Vagina (tissue), 2 donors: ENCODE results near the gene ADH7. TPM values are rescaled to one million over a fixed set of nuclear protein-coding genes. Genes with fewer than 3 reads are reported as not detected.

Source experiments
- DNase-seq, 2 donors: peaks; one replicate each; pipeline ENCODE4 v3.0.0-alpha.2; 2017; ENCODE audit errors: extremely low spot score in 2 of 2
- H3K27ac ChIP-seq: fragments of 200-600 bp; sonication (generic); one replicate; pipeline ENCODE4 v1.5.1; 2019
- H3K27me3 ChIP-seq: fragments of 200-600 bp; sonication (generic); one replicate; pipeline ENCODE4 v1.5.1; 2019
- H3K36me3 ChIP-seq, 2 donors: fragments of 200-600 bp; sonication (generic); one replicate each; pipeline ENCODE4 v1.5.1; 2017 to 2019
- H3K4me1 ChIP-seq: fragments of 200-600 bp; sonication (generic); one replicate; pipeline ENCODE4 v1.5.1; 2019
- H3K4me3 ChIP-seq, 2 donors: fragments of 200-600 bp; sonication (generic); 1 replicate in 1 of 2; 2 replicates in 1 of 2; pipeline ENCODE4 v1.5.1; 2016 to 2019
- H3K9me3 ChIP-seq: fragments of 200-600 bp; sonication (generic); one replicate; pipeline ENCODE4 v1.5.1; 2019
- POLR2A ChIP-seq, 2 donors: fragments of 450-650 bp; IDR thresholded peaks; one replicate each; pipeline ENCODE4 v1.6.1; 2017; ENCODE audit warnings: antibody characterized with exemption in 2 of 2, mild to moderate bottlenecking in 2 of 2, moderate library complexity in 2 of 2
- POLR2AphosphoS5 ChIP-seq, 2 donors: sonication (generic); formaldehyde crosslinking; IDR thresholded peaks; one replicate each; pipeline ENCODE4 v1.9.0; 2017; ENCODE audit warnings: antibody characterized with exemption in 2 of 2, mild to moderate bottlenecking in 2 of 2, low read depth in 1 of 2; ENCODE audit not compliant: insufficient read depth in 1 of 2
- intact Hi-C: fragments of 100-400 bp; cut with DNase I; formaldehyde crosslinking; loops from one replicate; pipeline ENCODE4 v1.15.1; 2023
- total RNA-seq: library from RNA; depleted of rRNA; stranded (reverse); fragments of >200 nt; gene quantifications from one replicate; pipeline ENCODE4 v1.2.3, GENCODE V29; 2016
- TF ChIP-seq, protein P1 (sequence below), 3 experiments: fragments of 450-650 bp in 2 of 3; fragments of 200-600 bp in 1 of 3; sonication (generic) in 1 of 3; IDR thresholded peaks; one replicate each; pipeline ENCODE4 v1.5.1; 2017 to 2019; ENCODE audit warnings: antibody characterized with exemption in 3 of 3, mild to moderate bottlenecking in 2 of 3, moderate library complexity in 2 of 3

Gene ADH7
- total RNA-seq, 1 donor from 2014 or later, result 11.8 TPM

DNA sequence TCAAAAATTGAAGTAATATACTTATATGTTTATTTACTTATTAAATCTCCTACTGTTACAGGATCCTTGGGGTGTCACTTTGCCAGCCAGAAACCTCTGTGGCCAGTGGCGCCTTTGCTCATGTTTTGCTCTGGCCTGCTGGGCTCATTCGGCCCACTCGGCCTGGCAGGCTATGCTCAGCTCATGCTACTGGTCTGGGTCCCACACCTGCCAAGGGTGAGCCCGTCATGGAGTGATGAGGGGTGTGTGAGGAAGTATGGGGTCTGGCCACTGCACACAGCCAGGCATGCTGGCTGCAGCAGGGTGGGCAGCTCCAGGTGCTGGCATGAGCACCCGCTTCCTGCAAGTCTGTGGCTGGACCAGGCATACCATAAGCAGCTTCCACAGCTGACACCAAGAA is 25.1 kb downstream of the ADH7 start:
- TF ChIP-seq POLR2AphosphoS5 (IDR thresholded peaks at IDR 0.05; ENCODE audit: insufficient read depth in 1 of 2, low read depth in 1 of 2) (no peak), POLR2A (IDR thresholded peaks at IDR 0.05) (no peak)
- TF ChIP-seq, protein P1, sequence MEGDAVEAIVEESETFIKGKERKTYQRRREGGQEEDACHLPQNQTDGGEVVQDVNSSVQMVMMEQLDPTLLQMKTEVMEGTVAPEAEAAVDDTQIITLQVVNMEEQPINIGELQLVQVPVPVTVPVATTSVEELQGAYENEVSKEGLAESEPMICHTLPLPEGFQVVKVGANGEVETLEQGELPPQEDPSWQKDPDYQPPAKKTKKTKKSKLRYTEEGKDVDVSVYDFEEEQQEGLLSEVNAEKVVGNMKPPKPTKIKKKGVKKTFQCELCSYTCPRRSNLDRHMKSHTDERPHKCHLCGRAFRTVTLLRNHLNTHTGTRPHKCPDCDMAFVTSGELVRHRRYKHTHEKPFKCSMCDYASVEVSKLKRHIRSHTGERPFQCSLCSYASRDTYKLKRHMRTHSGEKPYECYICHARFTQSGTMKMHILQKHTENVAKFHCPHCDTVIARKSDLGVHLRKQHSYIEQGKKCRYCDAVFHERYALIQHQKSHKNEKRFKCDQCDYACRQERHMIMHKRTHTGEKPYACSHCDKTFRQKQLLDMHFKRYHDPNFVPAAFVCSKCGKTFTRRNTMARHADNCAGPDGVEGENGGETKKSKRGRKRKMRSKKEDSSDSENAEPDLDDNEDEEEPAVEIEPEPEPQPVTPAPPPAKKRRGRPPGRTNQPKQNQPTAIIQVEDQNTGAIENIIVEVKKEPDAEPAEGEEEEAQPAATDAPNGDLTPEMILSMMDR (IDR thresholded peaks at IDR 0.05), result no peak
- Histone ChIP-seq H3K27me3 (no peaks in the 10 kb centered on the region), H3K9me3 (no peaks in the 10 kb centered on the region), H3K4me3 (no peak overlapping the region), H3K4me1 (peaks cover 21% of the 10 kb centered on the region), H3K36me3 (no peaks in the 10 kb centered on the region), H3K27ac (no peak overlapping the region)
- intact Hi-C loops, result no loop called here
- DNase-seq, result no peak

DNA sequence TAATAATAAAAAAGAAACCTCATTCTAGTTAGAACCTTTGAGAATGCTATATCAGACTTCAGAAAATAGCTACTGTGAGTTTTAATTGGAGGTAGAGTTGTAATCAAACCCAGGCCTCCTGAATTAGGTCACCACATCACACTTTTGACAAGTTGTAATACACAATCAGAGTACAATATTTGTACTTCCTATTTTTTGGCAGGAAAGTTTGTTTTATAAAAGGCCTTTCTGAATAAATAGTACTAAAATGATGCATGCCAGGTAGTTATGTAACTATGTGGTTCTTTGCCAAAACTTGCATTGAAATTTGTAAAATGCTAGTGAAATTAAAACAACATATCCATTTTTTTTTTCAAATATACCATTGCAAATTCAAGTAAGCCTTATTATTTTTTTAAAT is 26.8 kb downstream of the ADH7 start:
- H3K4me1 ChIP-seq, result peaks cover 13% of the 10 kb centered on the region
- no peak overlapping the region for H3K4me3 ChIP-seq
- intact Hi-C loops, result loop anchor here (5.0 kb wide), 1 partner anchor 206 kb away; no protein-coding TSS in a partner anchor
- DNase-seq, result no peak
- no peak overlapping the region for H3K27ac ChIP-seq
- H3K36me3 ChIP-seq, result no peaks in the 10 kb centered on the region
- H3K27me3 ChIP-seq, result no peaks in the 10 kb centered on the region
- no peaks in the 10 kb centered on the region for H3K9me3 ChIP-seq
- TF ChIP-seq POLR2A (IDR thresholded peaks at IDR 0.05), result no peak
- TF ChIP-seq, protein P1 (IDR thresholded peaks at IDR 0.05), result no peak
- TF ChIP-seq POLR2AphosphoS5 (IDR thresholded peaks at IDR 0.05; ENCODE audit: insufficient read depth in 1 of 2, low read depth in 1 of 2), result no peak

DNA sequence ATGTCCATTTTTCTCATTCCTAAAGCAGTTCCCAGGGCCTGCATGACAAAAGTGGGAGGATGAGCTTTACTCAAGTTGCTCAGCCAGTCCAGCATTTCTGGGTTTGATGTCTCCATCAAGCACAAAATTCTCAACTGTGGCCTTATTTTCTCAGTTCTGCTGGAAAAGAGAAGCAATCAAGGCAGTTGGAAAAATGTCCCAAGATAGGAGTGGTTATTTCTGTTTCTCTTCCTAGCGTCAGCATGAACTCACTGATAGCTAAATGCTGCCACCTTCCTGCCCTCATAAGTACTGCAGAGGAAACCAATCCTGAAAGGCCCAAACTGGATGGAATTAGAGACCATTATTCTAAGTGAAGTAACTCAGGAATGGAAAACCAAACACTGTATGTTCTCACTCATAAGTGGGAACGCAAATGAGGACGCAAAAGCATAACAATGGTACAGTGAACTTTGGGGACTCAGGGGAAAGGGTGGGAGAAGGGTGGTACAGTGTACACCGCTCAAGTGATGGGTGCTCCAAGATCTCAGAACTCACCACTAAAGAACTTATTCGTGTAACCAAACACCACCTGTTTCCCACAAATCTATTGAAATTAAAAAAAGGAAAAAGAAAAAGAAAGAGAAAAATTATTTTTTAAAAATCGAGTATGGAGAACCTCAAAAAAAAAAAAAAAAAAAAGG is 29.6 kb downstream of the ADH7 start:
- no peaks in the 10 kb centered on the region for H3K27me3 ChIP-seq
- no peak overlapping the region for H3K4me3 ChIP-seq
- intact Hi-C loops, result loop anchor here (2.0 to 5.0 kb wide), 2 partner anchors 203 to 287 kb away; no protein-coding TSS in a partner anchor
- no peaks in the 10 kb centered on the region for H3K9me3 ChIP-seq
- H3K27ac ChIP-seq, result peak overlapping the region; percentile 45
- no peaks in the 10 kb centered on the region for H3K36me3 ChIP-seq
- TF ChIP-seq POLR2AphosphoS5 (IDR thresholded peaks at IDR 0.05; ENCODE audit: insufficient read depth in 1 of 2, low read depth in 1 of 2) (peak in 1 of 2 donors; percentile 29), POLR2A (IDR thresholded peaks at IDR 0.05) (no peak)
- TF ChIP-seq, protein P1 (IDR thresholded peaks at IDR 0.05), result peak; percentile 79 to 96 (median 80)
- H3K4me1 ChIP-seq, result peaks cover 12% of the 10 kb centered on the region
- DNase-seq, result no peak

DNA sequence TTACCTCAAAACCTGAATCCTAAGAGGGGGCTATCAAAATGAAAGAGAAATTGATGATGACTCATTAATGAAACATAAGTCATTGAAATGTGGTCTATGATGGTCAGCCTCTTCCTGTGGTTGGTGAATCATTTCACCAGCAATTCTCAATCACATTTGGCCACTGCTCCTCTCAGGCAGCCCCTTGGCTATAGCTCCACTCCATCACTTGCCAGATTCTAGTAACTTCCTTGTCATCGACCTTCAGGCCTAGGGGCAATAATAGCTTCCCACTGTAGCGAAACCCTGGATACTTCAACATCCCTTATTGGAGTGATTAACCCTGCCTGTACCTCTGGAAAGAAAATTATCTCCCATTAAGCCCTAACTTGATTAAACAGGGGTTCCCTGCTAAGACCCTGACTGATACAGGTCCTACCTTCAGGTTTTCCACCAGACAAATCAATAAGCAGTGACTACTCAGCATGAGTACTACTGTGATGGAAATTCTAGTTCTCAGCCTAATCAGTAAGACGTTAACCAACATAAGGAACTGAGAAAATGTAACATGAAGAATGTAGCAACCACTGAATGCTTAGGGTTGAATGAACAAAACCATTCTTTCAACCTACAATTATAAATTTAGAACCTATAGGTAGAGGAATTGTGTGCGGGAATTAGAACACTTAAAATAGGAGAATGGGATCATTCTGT is 30.4 kb downstream of the ADH7 start:
- Histone ChIP-seq H3K27ac (peak overlapping the region; percentile 45), H3K36me3 (no peaks in the 10 kb centered on the region), H3K4me3 (no peak overlapping the region), H3K9me3 (no peaks in the 10 kb centered on the region), H3K27me3 (no peaks in the 10 kb centered on the region), H3K4me1 (peaks cover 12% of the 10 kb centered on the region)
- DNase-seq, result no peak
- TF ChIP-seq POLR2A (IDR thresholded peaks at IDR 0.05) (no peak), POLR2AphosphoS5 (IDR thresholded peaks at IDR 0.05; ENCODE audit: insufficient read depth in 1 of 2, low read depth in 1 of 2) (no peak)
- TF ChIP-seq, protein P1 (IDR thresholded peaks at IDR 0.05), result no peak
- intact Hi-C loops, result loop anchor here (2.0 to 5.0 kb wide), 3 partner anchors 82 to 286 kb away; partner anchors contain the start of gene ADH1B
